PC-9 (cell line): ENCODE data around the gene MAML3.

Source experiments
- CTCF ChIP-seq: fragments of 200-600 bp; sonication (generic); conservative IDR thresholded peaks from 2 replicates; pipeline ENCODE4 v1.6.1; 2017; ENCODE audit warnings: mixed run types, antibody characterized with exemption, mild to moderate bottlenecking, moderate library complexity
- EZH2 ChIP-seq: fragments of 200-600 bp; sonication (generic); IDR thresholded peaks from 2 replicates; pipeline ENCODE4 v1.8.0; 2017; ENCODE audit warnings: antibody characterized with exemption, low read depth

- TF ChIP-seq CTCF, result no peak
- TF ChIP-seq EZH2, result no peak
Measured at GRCh38 chr4:139933104-139933503, 220.9 kb downstream of the MAML3 start.
